ENCODE measurements around the gene TEX14.

Gene TEX14

GRCh38 chr17:58641887-58642311 is 49.9 kb downstream of the TEX14 start:
- DNase-seq, result peak; percentile 34

- no peak for DNase-seq
These were observed 51.6 kb downstream of the TEX14 start for GRCh38 chr17:58640202-58640601.

GRCh38 chr17:58639681-58640080 is 52.2 kb downstream of the TEX14 start:
- DNase-seq, result no peak

- DNase-seq, result no peak
These were observed 54.8 kb downstream of the TEX14 start for GRCh38 chr17:58637011-58637570.

GRCh38 chr17:58632324-58633314 is 59.2 kb downstream of the TEX14 start:
- DNase-seq, result no peak

GRCh38 chr17:58631523-58632323 is 60.1 kb downstream of the TEX14 start:
- peak; percentile 99 for DNase-seq

- DNase-seq, result no peak
These were observed 60.8 kb downstream of the TEX14 start for GRCh38 chr17:58630883-58631522.

- no peak for DNase-seq
These were observed 64.9 kb downstream of the TEX14 start for GRCh38 chr17:58626905-58627304.

- DNase-seq, result no peak
These were observed 67.1 kb downstream of the TEX14 start for GRCh38 chr17:58624751-58625150.

- no peak for DNase-seq
These were observed 70.7 kb downstream of the TEX14 start for GRCh38 chr17:58621174-58621573.

GRCh38 chr17:58618336-58618735 is 73.5 kb downstream of the TEX14 start:
- no peak for DNase-seq

- no peak for DNase-seq
These were observed 74.3 kb downstream of the TEX14 start for GRCh38 chr17:58617563-58617962.

- no peak for DNase-seq
These were observed 75.8 kb downstream of the TEX14 start for GRCh38 chr17:58615768-58616659.

- DNase-seq, result no peak
These were observed 76.9 kb downstream of the TEX14 start for GRCh38 chr17:58614859-58615459.

GRCh38 chr17:58611331-58611730 is 80.5 kb downstream of the TEX14 start:
- no peak for DNase-seq

- DNase-seq, result no peak
These were observed 84.9 kb downstream of the TEX14 start for GRCh38 chr17:58606934-58607333.

GRCh38 chr17:58605986-58606385 is 85.9 kb downstream of the TEX14 start:
- DNase-seq, result peak; percentile 3

GRCh38 chr17:58605470-58605869 is 86.4 kb downstream of the TEX14 start:
- DNase-seq, result no peak

- no peak for DNase-seq
These were observed 89.9 kb downstream of the TEX14 start for GRCh38 chr17:58601976-58602375.

GRCh38 chr17:58597371-58597770 is 94.5 kb downstream of the TEX14 start:
- DNase-seq, result no peak

GRCh38 chr17:58595194-58595792 is 96.6 kb downstream of the TEX14 start:
- DNase-seq, result no peak
